IMR-90 (cell line): ENCODE results near the gene SYPL1. TPM values are rescaled to one million over a fixed set of nuclear protein-coding genes. Genes with fewer than 3 reads are reported as not detected.

Source experiments
- ATAC-seq: fragments of 200-7000 bp; cut with Tn5 transposase; 2 replicates; pipeline ENCODE4 v1.9.1; 2020; ENCODE audit warnings: low read depth, mild to moderate bottlenecking, moderate library complexity
- BruUV-seq: library from RNA; stranded (reverse); fragments of 400-500 nt; replicated peaks from 2 replicates; lab custom pipeline; 2021; lab: Mats Ljungman, UMichigan
- CTCF ChIA-PET: fragments of 300-600 bp; formaldehyde crosslinking; extraction: SDS; loops from one replicate; lab custom pipeline; 2021; ENCODE audit warnings: antibody characterized with exemption; lab: Yijun Ruan, JAX
- POLR2A ChIA-PET: fragments of 300-600 bp; sonication (Branson Sonifier 250); formaldehyde crosslinking; loops from one replicate; lab custom pipeline; 2022; ENCODE audit warnings: antibody characterized with exemption; ENCODE audit not compliant: unreplicated experiment; lab: Charles Lee
- DNase-seq: peaks from one replicate; pipeline ENCODE4 v3.0.0; 2013
- H2AFZ ChIP-seq: replicated peaks from 2 replicates; pipeline ENCODE3; 2013; ENCODE audit warnings: low read length, mild to moderate bottlenecking; ENCODE audit not compliant: poor library complexity
- H2AK5ac ChIP-seq: 2 replicates; pipeline ENCODE4 v1.6.1; 2013; ENCODE audit warnings: low read depth, low read length, inconsistent platforms
- H2AK9ac ChIP-seq: replicated peaks from 2 replicates; pipeline ENCODE3; 2013; ENCODE audit warnings: mild to moderate bottlenecking, low read depth, low read length, moderate library complexity; ENCODE audit not compliant: poor library complexity
- H2BK120ac ChIP-seq: 2 replicates; pipeline ENCODE4 v1.6.1; 2013; ENCODE audit warnings: low read depth, low read length, inconsistent platforms
- H2BK15ac ChIP-seq: 3 replicates; pipeline ENCODE4 v1.6.1; 2013; ENCODE audit warnings: low read depth, low read length, inconsistent platforms
- H2BK20ac ChIP-seq: 2 replicates; pipeline ENCODE4 v1.6.1; 2013; ENCODE audit warnings: low read depth, mild to moderate bottlenecking, inconsistent platforms, low read length, moderate library complexity
- H2BK5ac ChIP-seq: 2 replicates; pipeline ENCODE4 v1.6.1; 2013; ENCODE audit warnings: mild to moderate bottlenecking, low read depth, low read length, inconsistent platforms; ENCODE audit not compliant: poor library complexity, severe bottlenecking
- H3K14ac ChIP-seq: replicated peaks from 2 replicates; pipeline ENCODE4 v1.6.1; 2013; ENCODE audit warnings: low read depth, low read length, inconsistent platforms
- H3K18ac ChIP-seq: 2 replicates; pipeline ENCODE4 v1.6.1; 2013; ENCODE audit warnings: low read depth, low read length, control low read depth
- H3K23ac ChIP-seq: 2 replicates; pipeline ENCODE4 v1.6.1; 2013; ENCODE audit warnings: low read depth, low read length, inconsistent platforms
- H3K27ac ChIP-seq: 2 replicates; pipeline ENCODE4 v1.5.1; 2013; ENCODE audit warnings: mild to moderate bottlenecking, control low read depth, low read length; ENCODE audit not compliant: insufficient read depth
- H3K27me3 ChIP-seq: 2 replicates; pipeline ENCODE4 v1.6.1; 2013; ENCODE audit warnings: low read length; ENCODE audit not compliant: control insufficient read depth, insufficient read depth
- H3K36me3 ChIP-seq: 2 replicates; pipeline ENCODE4 v1.6.1; 2013; ENCODE audit warnings: low read length, mixed read lengths; ENCODE audit not compliant: control insufficient read depth, insufficient read depth
- H3K4ac ChIP-seq: 2 replicates; pipeline ENCODE4 v1.6.1; 2013; ENCODE audit warnings: low read depth, low read length, inconsistent platforms
- H3K4me1 ChIP-seq: 2 replicates; pipeline ENCODE4 v1.6.1; 2013; ENCODE audit warnings: low read length, mixed read lengths; ENCODE audit not compliant: control insufficient read depth, insufficient read depth
- H3K4me2 ChIP-seq: 2 replicates; pipeline ENCODE4 v1.6.1; 2013; ENCODE audit warnings: low read depth, mild to moderate bottlenecking, control low read depth, low read length, moderate library complexity
- H3K4me3 ChIP-seq: 2 replicates; pipeline ENCODE4 v1.5.1; 2013; ENCODE audit warnings: low read depth, mild to moderate bottlenecking, control low read depth, low read length, moderate library complexity; ENCODE audit not compliant: insufficient read depth
- H3K56ac ChIP-seq: 2 replicates; pipeline ENCODE4 v1.6.1; 2013; ENCODE audit warnings: low read length, inconsistent platforms; ENCODE audit not compliant: insufficient read depth; ENCODE audit errors: extremely low read depth
- H3K79me1 ChIP-seq, 2 experiments: 2 replicates each; pipeline ENCODE4 v1.6.1; 2013; ENCODE audit warnings: low read length in 2 of 2, inconsistent platforms in 1 of 2, low read depth in 1 of 2
- H3K9ac ChIP-seq: 2 replicates; pipeline ENCODE4 v1.6.1; 2013; ENCODE audit warnings: low read depth, low read length, control low read depth
- H3K9me1 ChIP-seq: 2 replicates; pipeline ENCODE4 v1.6.1; 2013; ENCODE audit warnings: low read length, inconsistent platforms; ENCODE audit not compliant: insufficient read depth
- H3K9me3 ChIP-seq: 2 replicates; pipeline ENCODE4 v1.6.1; 2013; ENCODE audit warnings: low read length; ENCODE audit not compliant: control insufficient read depth, insufficient read depth
- H4K20me1 ChIP-seq: 2 replicates; pipeline ENCODE4 v1.6.1; 2013; ENCODE audit warnings: low read length, inconsistent platforms; ENCODE audit not compliant: insufficient read depth
- H4K5ac ChIP-seq: 2 replicates; pipeline ENCODE4 v1.6.1; 2013; ENCODE audit warnings: mild to moderate bottlenecking, low read depth, low read length, control low read depth
- H4K8ac ChIP-seq, 2 experiments: 2 replicates each; pipeline ENCODE4 v1.6.1; 2013; ENCODE audit warnings: low read depth in 2 of 2, low read length in 2 of 2, control low read depth in 1 of 2, inconsistent platforms in 1 of 2
- H4K91ac ChIP-seq: 2 replicates; pipeline ENCODE4 v1.6.1; 2013; ENCODE audit warnings: low read depth, low read length, inconsistent platforms; ENCODE audit not compliant: insufficient read depth
- BHLHE40 ChIP-seq: fragments of 150-350 bp; IDR thresholded peaks from 2 replicates; pipeline ENCODE4 v1.6.1; 2016; ENCODE audit warnings: mild to moderate bottlenecking, low read depth, low read length
- CEBPB ChIP-seq: IDR thresholded peaks from 2 replicates; pipeline ENCODE4 v1.6.1; 2012; ENCODE audit warnings: low read depth, low read length, improper control_type of control experiment
- FOS ChIP-seq: fragments of 150-350 bp; IDR thresholded peaks from 2 replicates; pipeline ENCODE4 v1.6.1; 2016; ENCODE audit warnings: low read depth, low read length
- POLR2A ChIP-seq: IDR thresholded peaks from 2 replicates; pipeline ENCODE4 v1.6.1; 2012; ENCODE audit warnings: mild to moderate bottlenecking, low read depth, low read length
- RAD21 ChIP-seq: IDR thresholded peaks from 2 replicates; pipeline ENCODE4 v1.6.1; 2012; ENCODE audit warnings: low read length, improper control_type of control experiment
- RCOR1 ChIP-seq: IDR thresholded peaks from 2 replicates; pipeline ENCODE4 v1.6.1; 2012; ENCODE audit warnings: mild to moderate bottlenecking, low read length, improper control_type of control experiment; ENCODE audit not compliant: insufficient replicate concordance
- RFX5 ChIP-seq: IDR thresholded peaks from 2 replicates; pipeline ENCODE4 v1.8.0; 2012; ENCODE audit warnings: low read depth, mild to moderate bottlenecking, low read length, moderate library complexity
- WGBS, 2 experiments: methylation state at CpG; one replicate each; pipeline versions ENCODE4 v1.1.5 to v1.1.7; 2013; ENCODE audit warnings: missing lambda C conversion rate in 2 of 2; ENCODE audit not compliant: insufficient read length in 1 of 2; ENCODE audit errors: extremely low coverage in 2 of 2; 5-methylcytosine and 5-hydroxymethylcytosine counted together
- dilution Hi-C: fragments of 300-500 bp; cut with HindIII; formaldehyde crosslinking; loops from one replicate; pipeline ENCODE4 v1.14.3; 2018; ENCODE audit warnings: low sequenced_read_pairs; ENCODE audit not compliant: unreplicated experiment
- in situ Hi-C: fragments of 300-500 bp; cut with MboI; formaldehyde crosslinking; loops from 3 replicates; pipeline ENCODE4 v1.14.3; 2019; ENCODE audit warnings: low sequenced_read_pairs, inconsistent platforms, mixed read lengths
- intact Hi-C: fragments of 100-400 bp; cut with micrococcal nuclease; formaldehyde crosslinking; loops from 2 replicates; pipeline ENCODE4 v1.10.0; 2022
- polyA plus RNA-seq, 3 experiments: library from polyadenylated mRNA; depleted of rRNA; stranded (reverse); fragments of >200 nt; gene quantifications; 2 replicates each; pipeline ENCODE4 v1.2.3, GENCODE V29; 2012; ENCODE audit warnings: low replicate concordance in 1 of 3
- total RNA-seq: library from RNA; depleted of rRNA; stranded (reverse); fragments of >200 nt; gene quantifications from 2 replicates; pipeline ENCODE4 v1.2.3, GENCODE V29; 2012
- TF ChIP-seq, protein P1 (sequence below): conservative IDR thresholded peaks from 2 replicates; pipeline ENCODE4 v1.5.1; 2012; ENCODE audit warnings: mild to moderate bottlenecking, low read depth, low read length, improper control_type of control experiment

Gene SYPL1
- total and polyA plus RNA-seq, 2 of the 4 experiments (the other 2 are of a cell fraction), result 19.0 to 45.0 TPM

DNA sequence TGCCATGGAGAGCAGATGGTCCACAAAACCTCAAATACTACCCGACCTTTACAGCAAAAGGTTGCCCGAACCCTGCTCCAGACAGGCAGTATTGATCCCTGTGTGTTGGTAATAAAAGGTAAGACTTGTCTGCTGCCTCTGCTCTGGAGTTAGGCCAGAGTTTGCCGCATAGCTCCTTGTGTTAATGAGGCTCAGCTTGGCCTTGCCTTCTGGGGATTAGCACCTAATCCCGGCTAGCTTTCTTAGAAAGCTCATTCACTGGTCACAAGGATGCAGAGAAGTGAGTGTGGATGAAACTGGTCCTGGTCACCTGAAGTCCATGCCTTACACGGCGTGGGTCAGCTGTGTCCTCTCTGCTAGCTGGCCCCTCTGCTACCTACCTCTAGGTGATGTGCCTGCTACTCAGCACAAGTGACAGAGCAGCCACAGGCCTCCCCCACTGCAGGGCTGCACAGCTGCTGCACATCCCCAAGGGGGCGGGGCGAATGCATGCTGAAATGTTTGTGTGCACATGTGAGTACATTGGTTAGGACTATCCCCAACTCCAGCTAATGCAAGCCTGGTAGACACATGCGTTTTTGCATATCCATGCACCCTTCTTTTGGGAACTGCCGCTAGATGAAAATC lies 31.7 kb upstream of the SYPL1 start (continued):
- TF ChIP-seq RCOR1 (no peak), FOS (no peak), BHLHE40 (no peak)
- TF ChIP-seq, protein P1, sequence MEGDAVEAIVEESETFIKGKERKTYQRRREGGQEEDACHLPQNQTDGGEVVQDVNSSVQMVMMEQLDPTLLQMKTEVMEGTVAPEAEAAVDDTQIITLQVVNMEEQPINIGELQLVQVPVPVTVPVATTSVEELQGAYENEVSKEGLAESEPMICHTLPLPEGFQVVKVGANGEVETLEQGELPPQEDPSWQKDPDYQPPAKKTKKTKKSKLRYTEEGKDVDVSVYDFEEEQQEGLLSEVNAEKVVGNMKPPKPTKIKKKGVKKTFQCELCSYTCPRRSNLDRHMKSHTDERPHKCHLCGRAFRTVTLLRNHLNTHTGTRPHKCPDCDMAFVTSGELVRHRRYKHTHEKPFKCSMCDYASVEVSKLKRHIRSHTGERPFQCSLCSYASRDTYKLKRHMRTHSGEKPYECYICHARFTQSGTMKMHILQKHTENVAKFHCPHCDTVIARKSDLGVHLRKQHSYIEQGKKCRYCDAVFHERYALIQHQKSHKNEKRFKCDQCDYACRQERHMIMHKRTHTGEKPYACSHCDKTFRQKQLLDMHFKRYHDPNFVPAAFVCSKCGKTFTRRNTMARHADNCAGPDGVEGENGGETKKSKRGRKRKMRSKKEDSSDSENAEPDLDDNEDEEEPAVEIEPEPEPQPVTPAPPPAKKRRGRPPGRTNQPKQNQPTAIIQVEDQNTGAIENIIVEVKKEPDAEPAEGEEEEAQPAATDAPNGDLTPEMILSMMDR, result no peak

DNA sequence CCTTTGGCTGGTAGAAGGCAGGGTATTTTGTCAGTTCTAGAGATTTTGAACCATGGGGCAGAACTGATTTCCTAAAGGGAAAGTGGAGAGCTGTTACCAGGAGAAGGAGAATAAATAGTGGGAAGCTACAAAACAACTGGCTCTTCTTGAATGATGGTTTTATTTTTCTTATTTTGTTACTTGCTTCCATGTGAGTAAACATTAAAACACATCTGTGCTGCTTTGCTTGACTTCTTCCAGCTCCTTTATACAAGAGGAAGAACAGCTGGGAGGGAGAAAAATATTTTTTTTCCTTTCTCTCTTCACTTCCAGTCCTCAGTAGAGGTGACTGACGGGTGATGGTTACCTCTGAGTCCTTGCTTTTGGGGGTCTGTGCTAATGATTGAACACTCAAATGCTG lies 30.0 kb upstream of the SYPL1 start:
- H3K27ac ChIP-seq, result no peak overlapping the region
- H2AK9ac ChIP-seq, result no peak overlapping the region
- no CpG with 5 or more reads among the region's 1 CpG for WGBS, 2 experiments
- H3K4me3 ChIP-seq, result no peak overlapping the region
- ChIA-PET POLR2A (no interaction called here), CTCF (interaction anchor here (1.1 kb wide), 1 partner anchor 12 kb away, joined by 4 read pairs; no protein-coding TSS in a partner anchor)
- peaks cover 17% of the 10 kb centered on the region for H3K27me3 ChIP-seq
- H3K23ac ChIP-seq, result no peak overlapping the region
- H3K36me3 ChIP-seq, result no peaks in the 10 kb centered on the region
- H2BK120ac ChIP-seq, result no peak overlapping the region
- no peak overlapping the region for H4K91ac ChIP-seq
- H3K79me1 ChIP-seq, result no peaks in the 10 kb centered on the region
- intact Hi-C loops (no loop called here), dilution Hi-C loops (no loop called here), in situ Hi-C loops (loop anchor here (10.0 kb wide), 1 partner anchor 387 kb away; no protein-coding TSS in a partner anchor)
- ATAC-seq (no peak), DNase-seq (no peak)
- TF ChIP-seq, protein P1, result no peak
- TF ChIP-seq CEBPB, result no peak
- no peak for TF ChIP-seq RAD21
- no peak for TF ChIP-seq RFX5
- TF ChIP-seq BHLHE40, result no peak
- no peak for TF ChIP-seq POLR2A
- H4K5ac ChIP-seq, result no peak overlapping the region
- peaks cover 2% of the 10 kb centered on the region; the same call in 1 of the 2 replicates for H3K9me3 ChIP-seq
- no peak overlapping the region for H3K56ac ChIP-seq
- no peak overlapping the region for H2BK20ac ChIP-seq
- no TSS peak for BruUV-seq
- H2BK15ac ChIP-seq, result no peak overlapping the region
- peak overlapping the region; percentile 44 for H3K14ac ChIP-seq
- no peak overlapping the region for H2AK5ac ChIP-seq
- no peak overlapping the region for H3K18ac ChIP-seq
- H4K20me1 ChIP-seq, result no peaks in the 10 kb centered on the region
- no peak overlapping the region for H3K4me2 ChIP-seq
- H3K4me1 ChIP-seq, result peaks cover 3% of the 10 kb centered on the region; the same call in 1 of the 2 replicates
- H3K4ac ChIP-seq, result no peak overlapping the region
- no peak overlapping the region for H2BK5ac ChIP-seq
- H4K8ac ChIP-seq, result no peak overlapping the region
- peaks cover 3% of the 10 kb centered on the region; the same call in 1 of the 2 replicates for H3K9me1 ChIP-seq
- no peak overlapping the region for H2AFZ ChIP-seq
- no peak overlapping the region for H3K9ac ChIP-seq
